IMR-90 (cell line): Measurements from ENCODE around the gene NPFF.

Experiments
- BHLHE40 ChIP-seq: fragments of 150-350 bp; IDR thresholded peaks from 2 replicates; pipeline ENCODE4 v1.6.1; 2016; ENCODE audit warnings: mild to moderate bottlenecking, low read depth, low read length
- CEBPB ChIP-seq: IDR thresholded peaks from 2 replicates; pipeline ENCODE4 v1.6.1; 2012; ENCODE audit warnings: low read depth, low read length, improper control_type of control experiment
- CHD1 ChIP-seq: IDR thresholded peaks from 2 replicates; pipeline ENCODE4 v1.6.1; 2012; ENCODE audit warnings: low read depth, low read length, improper control_type of control experiment
- CTCF ChIP-seq: conservative IDR thresholded peaks from 2 replicates; pipeline ENCODE4 v1.5.1; 2012; ENCODE audit warnings: mild to moderate bottlenecking, low read depth, low read length, improper control_type of control experiment
- FOS ChIP-seq: fragments of 150-350 bp; IDR thresholded peaks from 2 replicates; pipeline ENCODE4 v1.6.1; 2016; ENCODE audit warnings: low read depth, low read length
- MAZ ChIP-seq: IDR thresholded peaks from 2 replicates; pipeline ENCODE4 v1.6.1; 2012; ENCODE audit warnings: low read depth, mild to moderate bottlenecking, low read length, improper control_type of control experiment, moderate library complexity, borderline replicate concordance
- MXI1 ChIP-seq: IDR thresholded peaks from 2 replicates; pipeline ENCODE4 v1.6.1; 2012; ENCODE audit warnings: low read depth, mild to moderate bottlenecking, low read length, moderate library complexity, borderline replicate concordance
- POLR2A ChIP-seq: IDR thresholded peaks from 2 replicates; pipeline ENCODE4 v1.6.1; 2012; ENCODE audit warnings: mild to moderate bottlenecking, low read depth, low read length
- RAD21 ChIP-seq: IDR thresholded peaks from 2 replicates; pipeline ENCODE4 v1.6.1; 2012; ENCODE audit warnings: low read length, improper control_type of control experiment
- RFX5 ChIP-seq: IDR thresholded peaks from 2 replicates; pipeline ENCODE4 v1.8.0; 2012; ENCODE audit warnings: low read depth, mild to moderate bottlenecking, low read length, moderate library complexity
- SMC3 ChIP-seq: fragments of 150-350 bp; IDR thresholded peaks from 2 replicates; pipeline ENCODE4 v1.6.1; 2016; ENCODE audit warnings: low read depth, mild to moderate bottlenecking, antibody characterized with exemption, low read length, moderate library complexity
- USF2 ChIP-seq: fragments of 150-350 bp; IDR thresholded peaks from 2 replicates; pipeline ENCODE4 v1.6.1; 2017; ENCODE audit warnings: mild to moderate bottlenecking, antibody characterized with exemption, low read length, low read depth

GRCh38 chr12:53530920-53531319, 23.6 kb upstream of the NPFF start:
- TF ChIP-seq POLR2A (no peak), CTCF (no peak), RFX5 (no peak), USF2 (no peak), CEBPB (no peak), SMC3 (no peak), RAD21 (no peak), FOS (peak; percentile 56; the same call in 1 of the 2 replicates), MXI1 (no peak), MAZ (no peak), BHLHE40 (no peak), CHD1 (no peak)
